B cell (primary cell): Measurements from ENCODE around the gene TRPM2.

ENCODE experiments used
- CTCF ChIP-seq: fragments of 200-600 bp; IDR thresholded peaks from one replicate; pipeline ENCODE4 v1.8.0; 2022; ENCODE audit warnings: antibody characterized with exemption, mild to moderate bottlenecking
- EZH2 ChIP-seq: IDR thresholded peaks from 2 replicates; pipeline ENCODE4 v1.6.1; 2012; ENCODE audit warnings: borderline replicate concordance, low read depth, mild to moderate bottlenecking, moderate library complexity, low read length; ENCODE audit not compliant: insufficient read depth, poor library complexity, severe bottlenecking

DNA sequence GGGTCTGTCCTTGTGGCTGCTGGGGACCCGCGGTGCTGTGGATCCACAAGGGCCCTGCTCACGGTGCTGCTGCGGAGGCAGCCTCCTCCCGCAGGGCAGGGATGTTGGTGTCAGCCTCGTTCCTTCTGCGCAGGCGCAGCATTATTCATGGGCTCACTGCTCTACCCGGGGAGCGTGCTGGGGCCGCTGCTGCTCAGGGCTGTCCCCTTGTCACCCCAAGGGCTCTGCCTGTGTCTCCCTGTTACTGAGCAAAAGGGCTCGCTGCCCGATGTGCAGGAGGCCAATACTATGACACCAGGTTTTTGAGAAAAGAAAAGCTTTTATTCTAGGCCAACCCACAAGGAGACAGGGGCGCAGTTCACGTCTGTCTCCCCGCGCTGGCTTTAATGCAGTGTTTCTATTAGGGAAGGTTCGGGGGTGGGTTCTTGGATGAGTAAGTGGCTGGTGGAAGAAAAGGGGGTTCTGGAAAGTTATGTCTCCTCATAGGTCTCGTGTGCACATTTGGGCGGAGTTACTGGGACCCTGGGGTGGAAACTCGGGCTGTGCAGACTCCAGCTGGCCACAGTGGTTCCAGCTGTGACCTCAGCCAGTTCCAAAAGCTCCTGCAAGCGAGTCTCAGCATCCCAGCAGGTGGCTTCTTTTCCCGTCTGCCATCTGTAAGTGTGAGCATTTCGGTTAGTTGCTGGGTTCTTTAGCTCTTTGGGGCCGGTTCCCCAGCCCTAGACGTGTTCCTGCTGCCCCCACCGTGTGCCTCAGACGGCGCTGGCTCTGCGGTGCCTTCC lies 61.1 kb downstream of the TRPM2 start:
- TF ChIP-seq CTCF (no peak), EZH2 (no peak)
